ENCODE results near the gene TUBGCP3. TPM values are rescaled to one million over a fixed set of nuclear protein-coding genes. Genes with fewer than 3 reads are reported as not detected.

TUBGCP3 gene
- total and polyA plus RNA-seq, 5 donors from 2014 or later = 10.9 to 40.7 (median 15.0) TPM

DNA sequence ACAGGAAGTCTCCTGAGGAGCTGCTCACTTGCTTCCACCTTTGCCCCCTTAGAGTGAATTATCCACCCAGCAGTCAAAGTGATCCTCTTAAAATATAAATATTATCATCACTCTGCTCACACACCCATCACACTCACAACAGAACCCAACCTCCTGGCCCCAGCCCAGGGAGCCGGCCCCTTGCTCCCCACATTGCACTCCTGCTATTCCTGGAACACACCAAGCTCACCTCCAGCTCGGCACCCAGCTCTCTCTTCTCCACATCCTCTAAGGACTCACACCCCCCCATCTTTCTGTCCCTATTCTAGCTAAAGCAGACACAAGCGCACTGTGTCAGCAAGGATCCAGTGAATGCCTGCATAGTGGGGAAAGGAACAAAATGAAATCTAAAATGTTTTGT lies 7.0 kb downstream of the TUBGCP3 start:
- H3K4me3 ChIP-seq (ENCODE audit: low read depth, low read length) = no peak overlapping the region
- Mint-ChIP-seq H3K27me3 (no peaks in the 10 kb centered on the region), H3K4me1 (peaks cover 30 to 71% (median 47%) of the 10 kb centered on the region in 4 donors), H3K27ac (peak overlapping the region in 1 of 3 donors; percentile 33), H3K36me3 (peaks cover 24% of the 10 kb centered on the region), H3K4me3 (no peak overlapping the region), H3K9me3 (peaks cover 0 to 5% (median 1%) of the 10 kb centered on the region in 7 donors)
- H3K4me1 ChIP-seq (ENCODE audit: control insufficient read depth, insufficient read depth, low read length, poor library complexity, severe bottlenecking) = peaks cover 8% of the 10 kb centered on the region
- H3K9me3 ChIP-seq (ENCODE audit: control insufficient read depth in 2 of 2, low read length in 2 of 2) = no peaks in the 10 kb centered on the region
- H3K27ac ChIP-seq (ENCODE audit: insufficient read depth, low read length, poor library complexity, severe bottlenecking) = no peak overlapping the region
- ATAC-seq (ENCODE audit: low read depth in 2 of 2) = no peak
- H3K36me3 ChIP-seq (ENCODE audit: control insufficient read depth, insufficient read depth, low read length) = no peaks in the 10 kb centered on the region
- no peaks in the 10 kb centered on the region for H3K27me3 ChIP-seq (ENCODE audit: control insufficient read depth, insufficient read depth, low read length)
- no peak for DNase-seq

- Histone ChIP-seq H3K9me3 (ENCODE audit: control insufficient read depth in 2 of 2, low read length in 2 of 2) (no peaks in the 10 kb centered on the region), H3K36me3 (ENCODE audit: control insufficient read depth, insufficient read depth, low read length) (no peaks in the 10 kb centered on the region), H3K27me3 (ENCODE audit: control insufficient read depth, insufficient read depth, low read length) (no peaks in the 10 kb centered on the region), H3K4me1 (ENCODE audit: control insufficient read depth, insufficient read depth, low read length, poor library complexity, severe bottlenecking) (peaks cover 4% of the 10 kb centered on the region), H3K27ac (ENCODE audit: insufficient read depth, low read length, poor library complexity, severe bottlenecking) (no peak overlapping the region), H3K4me3 (ENCODE audit: low read depth, low read length) (no peak overlapping the region)
- Mint-ChIP-seq H3K36me3 (peaks cover 24% of the 10 kb centered on the region), H3K9me3 (peaks cover 0 to 5% (median 1%) of the 10 kb centered on the region in 7 donors), H3K4me3 (no peak overlapping the region), H3K27me3 (no peaks in the 10 kb centered on the region), H3K27ac (peak overlapping the region in 2 of 3 donors; percentile 23 to 40), H3K4me1 (peaks cover 37 to 73% (median 52%) of the 10 kb centered on the region in 4 donors)
- no peak for ATAC-seq (ENCODE audit: low read depth in 2 of 2)
- DNase-seq = no peak
Observed at GRCh38 chr13:112580211-112580610, 7.7 kb downstream of the TUBGCP3 start.

GRCh38 chr13:112579310-112579843 lies 8.6 kb downstream of the TUBGCP3 start:
- H3K9me3 Mint-ChIP-seq = peaks cover 0 to 5% (median 1%) of the 10 kb centered on the region in 7 donors
- Histone ChIP-seq H3K27ac (ENCODE audit: insufficient read depth, low read length, poor library complexity, severe bottlenecking) (no peak overlapping the region), H3K9me3 (ENCODE audit: control insufficient read depth in 2 of 2, low read length in 2 of 2) (no peaks in the 10 kb centered on the region), H3K4me1 (ENCODE audit: control insufficient read depth, insufficient read depth, low read length, poor library complexity, severe bottlenecking) (peaks cover 10% of the 10 kb centered on the region), H3K36me3 (ENCODE audit: control insufficient read depth, insufficient read depth, low read length) (no peaks in the 10 kb centered on the region), H3K27me3 (ENCODE audit: control insufficient read depth, insufficient read depth, low read length) (no peaks in the 10 kb centered on the region), H3K4me3 (ENCODE audit: low read depth, low read length) (no peak overlapping the region)
- H3K36me3 Mint-ChIP-seq = peaks cover 24% of the 10 kb centered on the region
- no peak overlapping the region for H3K4me3 Mint-ChIP-seq
- DNase-seq = no peak
- H3K27me3 Mint-ChIP-seq = no peaks in the 10 kb centered on the region
- H3K27ac Mint-ChIP-seq = peak overlapping the region in 2 of 3 donors; percentile 23 to 40
- H3K4me1 Mint-ChIP-seq = peaks cover 37 to 75% (median 57%) of the 10 kb centered on the region in 4 donors
- ATAC-seq (ENCODE audit: low read depth in 2 of 2) = no peak

DNA sequence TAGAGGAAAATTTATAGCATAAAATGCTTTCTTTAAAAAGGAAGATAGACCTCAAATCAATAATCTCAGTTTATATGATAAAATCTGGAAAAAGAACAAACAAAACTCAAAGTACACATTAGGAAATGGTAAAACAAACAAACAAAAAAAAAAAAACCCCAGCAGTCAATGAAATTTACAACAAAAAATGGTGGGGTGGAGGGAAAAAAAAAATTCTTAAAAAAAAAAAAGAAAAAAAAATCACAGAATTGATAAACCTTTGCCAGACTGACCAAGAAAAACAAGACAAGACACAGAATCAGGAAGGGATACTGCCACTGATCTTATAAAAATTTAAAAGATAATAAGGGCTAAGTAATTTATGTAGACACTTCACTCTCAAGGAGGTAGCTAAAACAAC lies 11.2 kb downstream of the TUBGCP3 start:
- no peak overlapping the region for H3K4me3 ChIP-seq (ENCODE audit: low read depth, low read length)
- no peaks in the 10 kb centered on the region for H3K9me3 ChIP-seq (ENCODE audit: control insufficient read depth in 2 of 2, low read length in 2 of 2)
- no peak overlapping the region for H3K27ac ChIP-seq (ENCODE audit: insufficient read depth, low read length, poor library complexity, severe bottlenecking)
- ATAC-seq (ENCODE audit: low read depth in 2 of 2) (no peak), DNase-seq (no peak)
- H3K36me3 ChIP-seq (ENCODE audit: control insufficient read depth, insufficient read depth, low read length) = no peaks in the 10 kb centered on the region
- Mint-ChIP-seq H3K4me3 (no peak overlapping the region), H3K27me3 (no peaks in the 10 kb centered on the region), H3K27ac (no peak overlapping the region), H3K9me3 (peaks cover 0 to 5% (median 1%) of the 10 kb centered on the region in 7 donors), H3K4me1 (peaks cover 33 to 75% (median 56%) of the 10 kb centered on the region in 4 donors), H3K36me3 (peaks cover 15% of the 10 kb centered on the region)
- H3K4me1 ChIP-seq (ENCODE audit: control insufficient read depth, insufficient read depth, low read length, poor library complexity, severe bottlenecking) = peaks cover 14% of the 10 kb centered on the region
- no peaks in the 10 kb centered on the region for H3K27me3 ChIP-seq (ENCODE audit: control insufficient read depth, insufficient read depth, low read length)

DNA sequence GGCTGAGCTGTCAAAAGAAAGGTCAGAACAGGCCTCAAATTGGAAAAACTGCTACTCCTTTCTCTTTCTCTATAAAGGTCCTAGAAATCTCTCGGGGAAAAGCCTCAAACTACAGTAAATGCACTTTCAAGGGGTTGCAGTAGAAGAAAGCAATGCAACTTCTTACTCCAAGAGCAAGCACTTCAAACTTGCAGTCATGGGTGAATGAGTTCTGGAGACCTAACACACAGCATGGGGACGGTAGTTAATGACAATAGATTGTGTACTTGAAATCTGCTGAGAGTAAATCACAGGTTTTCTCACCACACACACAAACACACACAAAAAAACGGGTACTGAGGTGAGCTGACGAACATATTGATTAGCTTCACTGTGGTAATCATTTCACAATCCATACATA lies 11.8 kb downstream of the TUBGCP3 start:
- Histone ChIP-seq H3K4me1 (ENCODE audit: control insufficient read depth, insufficient read depth, low read length, poor library complexity, severe bottlenecking) (peaks cover 14% of the 10 kb centered on the region), H3K27me3 (ENCODE audit: control insufficient read depth, insufficient read depth, low read length) (no peaks in the 10 kb centered on the region), H3K36me3 (ENCODE audit: control insufficient read depth, insufficient read depth, low read length) (no peaks in the 10 kb centered on the region), H3K4me3 (ENCODE audit: low read depth, low read length) (no peak overlapping the region), H3K27ac (ENCODE audit: insufficient read depth, low read length, poor library complexity, severe bottlenecking) (no peak overlapping the region), H3K9me3 (ENCODE audit: control insufficient read depth in 2 of 2, low read length in 2 of 2) (no peaks in the 10 kb centered on the region)
- peaks cover 31 to 73% (median 57%) of the 10 kb centered on the region in 4 donors for H3K4me1 Mint-ChIP-seq
- H3K27ac Mint-ChIP-seq = no peak overlapping the region
- H3K36me3 Mint-ChIP-seq = peaks cover 15% of the 10 kb centered on the region
- no peak for ATAC-seq (ENCODE audit: low read depth in 2 of 2)
- no peaks in the 10 kb centered on the region for H3K27me3 Mint-ChIP-seq
- H3K4me3 Mint-ChIP-seq = no peak overlapping the region
- DNase-seq = no peak
- peaks cover 0 to 5% (median 1%) of the 10 kb centered on the region in 7 donors for H3K9me3 Mint-ChIP-seq

GRCh38 chr13:112575675-112576074 lies 12.3 kb downstream of the TUBGCP3 start:
- Histone ChIP-seq H3K9me3 (ENCODE audit: control insufficient read depth in 2 of 2, low read length in 2 of 2) (no peaks in the 10 kb centered on the region), H3K27me3 (ENCODE audit: control insufficient read depth, insufficient read depth, low read length) (no peaks in the 10 kb centered on the region), H3K27ac (ENCODE audit: insufficient read depth, low read length, poor library complexity, severe bottlenecking) (no peak overlapping the region), H3K4me1 (ENCODE audit: control insufficient read depth, insufficient read depth, low read length, poor library complexity, severe bottlenecking) (peaks cover 14% of the 10 kb centered on the region), H3K4me3 (ENCODE audit: low read depth, low read length) (no peak overlapping the region), H3K36me3 (ENCODE audit: control insufficient read depth, insufficient read depth, low read length) (no peaks in the 10 kb centered on the region)
- Mint-ChIP-seq H3K36me3 (peaks cover 19% of the 10 kb centered on the region), H3K4me3 (peak overlapping the region in 1 of 4 donors; percentile 46), H3K4me1 (peaks cover 34 to 73% (median 57%) of the 10 kb centered on the region in 4 donors), H3K27ac (peak overlapping the region in 1 of 3 donors; percentile 75), H3K27me3 (no peaks in the 10 kb centered on the region), H3K9me3 (peaks cover 0 to 5% (median 0%) of the 10 kb centered on the region in 7 donors)
- no peak for ATAC-seq (ENCODE audit: low read depth in 2 of 2)
- no peak for DNase-seq

DNA sequence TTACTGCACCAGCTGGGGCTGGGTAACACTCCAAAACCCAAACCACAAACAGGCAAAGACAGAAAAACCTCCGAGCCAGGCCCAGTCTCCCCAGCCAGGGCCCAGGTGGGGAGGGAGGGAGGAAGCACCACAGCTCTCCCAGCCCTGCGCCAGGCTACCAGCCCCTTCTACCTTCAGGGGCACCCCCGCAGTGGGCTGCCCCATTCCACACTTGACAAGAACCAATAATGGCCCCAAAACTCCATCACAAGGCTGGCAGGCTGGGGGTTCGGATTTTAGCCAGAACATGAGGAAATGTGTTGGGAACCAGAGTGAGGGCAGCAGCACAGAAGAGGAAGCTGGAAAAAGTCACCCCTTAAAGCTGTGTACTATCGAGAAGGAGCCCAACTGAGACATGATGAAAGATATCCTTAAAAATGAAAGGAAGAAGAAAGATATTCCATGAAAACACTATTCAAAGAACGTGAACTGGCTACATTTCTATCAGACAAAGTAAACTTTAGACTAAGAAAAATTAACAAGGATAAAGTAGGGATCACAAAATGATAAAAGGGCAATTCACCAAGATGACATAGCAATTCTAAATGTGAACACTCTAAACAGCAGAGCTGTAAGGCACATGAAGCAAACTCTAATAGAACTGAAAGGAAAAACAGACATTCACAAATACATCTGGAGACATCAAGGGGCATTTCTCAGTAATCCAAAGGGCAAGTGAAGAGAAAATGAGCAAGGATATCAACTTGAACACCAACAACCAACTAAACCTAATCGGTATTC lies 12.9 kb downstream of the TUBGCP3 start:
- H3K9me3 Mint-ChIP-seq = peaks cover 0 to 5% (median 0%) of the 10 kb centered on the region in 7 donors
- Histone ChIP-seq H3K9me3 (ENCODE audit: control insufficient read depth in 2 of 2, low read length in 2 of 2) (no peaks in the 10 kb centered on the region), H3K4me1 (ENCODE audit: control insufficient read depth, insufficient read depth, low read length, poor library complexity, severe bottlenecking) (peaks cover 14% of the 10 kb centered on the region), H3K27me3 (ENCODE audit: control insufficient read depth, insufficient read depth, low read length) (no peaks in the 10 kb centered on the region), H3K36me3 (ENCODE audit: control insufficient read depth, insufficient read depth, low read length) (no peaks in the 10 kb centered on the region), H3K27ac (ENCODE audit: insufficient read depth, low read length, poor library complexity, severe bottlenecking) (no peak overlapping the region), H3K4me3 (ENCODE audit: low read depth, low read length) (no peak overlapping the region)
- DNase-seq (no peak), ATAC-seq (ENCODE audit: low read depth in 2 of 2) (no peak)
- H3K4me3 Mint-ChIP-seq = peak overlapping the region in 2 of 4 donors; percentile 20 to 46
- no peaks in the 10 kb centered on the region for H3K27me3 Mint-ChIP-seq
- H3K27ac Mint-ChIP-seq = peak overlapping the region; percentile 15 to 75 (median 70)
- H3K4me1 Mint-ChIP-seq = peaks cover 34 to 69% (median 53%) of the 10 kb centered on the region in 4 donors
- H3K36me3 Mint-ChIP-seq = peaks cover 18% of the 10 kb centered on the region

Data from CD4-positive, CD25-positive, alpha-beta regulatory T cell (primary cell).